Endometrium (tissue), 2 donors: ENCODE measurements around the gene RORC.

Source experiments
- FAIRE-seq: peaks from 2 replicates; lab custom pipeline; 2012; peaks lifted over from hg19 to GRCh38; lab: Jason Lieb, UNC
- donor health status: control.
- donor health status: control.

Gene RORC

DNA sequence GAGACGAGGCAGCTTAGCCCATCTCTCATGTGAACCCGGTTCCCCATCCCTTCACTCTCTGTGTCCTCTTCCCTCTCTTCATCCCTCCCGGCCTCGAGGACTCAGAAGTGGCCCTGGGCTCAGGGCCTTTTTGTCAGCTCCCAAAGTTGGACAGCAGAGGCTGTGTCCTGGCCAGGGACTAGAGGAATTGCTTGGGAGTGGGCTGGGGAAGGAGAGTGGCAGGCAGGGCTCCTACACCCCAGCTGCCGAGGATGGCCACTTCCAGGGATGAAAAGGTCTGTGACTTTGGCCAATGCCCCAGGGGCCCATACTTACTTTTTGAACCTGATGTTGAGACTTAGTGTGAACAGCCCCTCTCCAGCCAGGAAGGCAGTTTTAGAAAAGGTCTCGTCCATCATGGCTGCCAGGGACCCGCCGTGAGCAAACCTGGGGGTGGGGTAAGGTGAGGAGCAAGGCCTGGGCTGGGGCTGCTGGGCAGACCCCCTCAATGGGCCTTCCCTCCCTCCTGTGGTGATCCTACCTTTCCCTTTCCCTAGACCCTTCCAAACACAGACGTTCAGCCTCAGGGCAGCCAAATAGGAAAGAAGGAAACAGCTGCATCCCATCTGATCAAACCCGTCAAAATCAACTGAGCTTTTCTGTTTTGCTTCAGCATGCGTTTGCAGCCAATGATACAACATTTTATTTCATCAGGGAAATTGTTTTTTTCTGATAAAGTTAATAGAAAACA, 16.4 kb upstream of the RORC start:
- no peak for FAIRE-seq

- FAIRE-seq: no peak
Observed at GRCh38 chr1:151846686-151847237, 15.2 kb upstream of the RORC start.

DNA sequence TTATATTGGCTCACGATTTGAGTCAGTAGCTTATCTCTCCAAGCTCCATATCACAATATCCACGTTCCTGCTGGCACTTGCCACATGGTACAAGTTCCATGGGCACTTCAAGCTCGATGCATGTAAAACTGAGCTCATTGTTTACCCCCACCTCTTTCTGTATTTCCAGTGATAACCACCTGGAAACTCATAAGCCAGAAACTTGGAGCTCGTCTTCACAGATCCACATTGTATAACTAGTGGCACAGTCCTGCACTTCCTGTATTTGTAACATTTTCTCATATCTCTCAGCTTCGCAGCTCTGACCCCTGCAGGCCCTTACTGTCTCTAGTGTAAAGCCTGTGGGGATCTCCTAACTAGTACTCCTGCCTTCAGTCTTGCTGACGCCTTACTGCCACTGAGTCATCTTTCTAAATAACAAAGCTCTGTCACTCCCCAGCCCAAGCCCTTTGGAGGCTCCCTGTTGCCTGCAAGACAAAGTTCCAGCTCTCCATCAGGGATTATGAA, 14.5 kb upstream of the RORC start:
- FAIRE-seq: no peak

DNA sequence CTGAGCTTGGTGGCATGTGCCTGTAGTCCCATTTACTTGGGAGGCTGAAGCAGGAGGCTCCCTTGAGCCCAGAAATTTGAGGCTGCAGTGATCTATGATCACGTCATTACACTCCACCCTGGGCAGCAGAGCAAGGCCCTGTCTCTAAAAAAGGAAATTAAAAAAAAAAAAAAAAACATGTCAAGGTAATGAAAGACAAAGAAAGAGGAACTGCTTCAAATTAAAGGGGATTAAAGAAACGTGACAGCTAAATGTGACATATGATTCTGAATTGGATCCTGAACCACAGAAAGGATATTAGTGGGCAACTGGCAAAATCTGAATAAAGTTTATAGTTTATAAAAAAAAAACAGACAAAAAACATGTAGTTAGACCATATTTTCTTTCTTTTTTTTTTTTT, 11.8 kb upstream of the RORC start:
- FAIRE-seq: no peak

- no peak for FAIRE-seq
Observed at GRCh38 chr1:151841141-151841540, 9.5 kb upstream of the RORC start.

DNA sequence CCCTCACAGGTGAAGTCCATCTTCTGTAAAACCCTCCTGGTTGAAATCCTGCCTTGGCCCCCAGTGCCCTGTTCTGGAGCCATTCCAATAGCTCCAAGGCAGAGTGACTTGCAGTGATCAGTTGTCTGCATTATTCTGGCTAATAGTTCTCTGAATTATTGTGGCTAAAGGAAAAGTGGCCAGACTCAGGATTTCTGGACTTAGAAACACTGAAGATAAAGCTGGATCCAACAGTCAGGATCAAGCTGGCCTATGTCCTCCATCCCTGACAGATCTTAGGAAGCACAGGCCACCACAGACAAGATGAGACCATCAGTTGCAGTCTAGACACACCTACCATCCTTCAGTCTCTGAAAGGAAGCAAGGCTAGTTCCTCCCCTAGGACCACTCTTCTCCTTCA, 8.8 kb upstream of the RORC start:
- no peak for FAIRE-seq

- no peak for FAIRE-seq
Observed at GRCh38 chr1:151839457-151840403, 8.1 kb upstream of the RORC start, which contains the start of gene C2CD4D. Gene C2CD4D (minus strand): TSS chr1:151839820. CDS start chr1:151838989, 831 bp downstream.

DNA sequence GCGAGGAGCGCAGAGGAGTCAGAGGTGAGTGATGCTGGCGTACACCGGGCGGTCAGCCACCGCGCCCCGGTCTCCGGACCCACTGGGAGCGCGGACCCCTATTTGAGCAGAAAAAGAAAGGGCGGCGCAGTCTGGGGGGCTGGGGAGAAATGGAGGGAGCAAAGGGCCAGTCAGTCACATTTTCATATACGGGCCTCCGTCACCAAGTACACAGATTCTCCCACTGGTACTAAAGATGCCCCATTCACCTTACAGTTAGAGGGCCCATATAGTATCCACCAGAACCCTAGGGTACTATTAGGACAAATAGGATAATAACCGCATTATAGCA, 7.4 kb upstream of the RORC start:
- no peak for FAIRE-seq

DNA sequence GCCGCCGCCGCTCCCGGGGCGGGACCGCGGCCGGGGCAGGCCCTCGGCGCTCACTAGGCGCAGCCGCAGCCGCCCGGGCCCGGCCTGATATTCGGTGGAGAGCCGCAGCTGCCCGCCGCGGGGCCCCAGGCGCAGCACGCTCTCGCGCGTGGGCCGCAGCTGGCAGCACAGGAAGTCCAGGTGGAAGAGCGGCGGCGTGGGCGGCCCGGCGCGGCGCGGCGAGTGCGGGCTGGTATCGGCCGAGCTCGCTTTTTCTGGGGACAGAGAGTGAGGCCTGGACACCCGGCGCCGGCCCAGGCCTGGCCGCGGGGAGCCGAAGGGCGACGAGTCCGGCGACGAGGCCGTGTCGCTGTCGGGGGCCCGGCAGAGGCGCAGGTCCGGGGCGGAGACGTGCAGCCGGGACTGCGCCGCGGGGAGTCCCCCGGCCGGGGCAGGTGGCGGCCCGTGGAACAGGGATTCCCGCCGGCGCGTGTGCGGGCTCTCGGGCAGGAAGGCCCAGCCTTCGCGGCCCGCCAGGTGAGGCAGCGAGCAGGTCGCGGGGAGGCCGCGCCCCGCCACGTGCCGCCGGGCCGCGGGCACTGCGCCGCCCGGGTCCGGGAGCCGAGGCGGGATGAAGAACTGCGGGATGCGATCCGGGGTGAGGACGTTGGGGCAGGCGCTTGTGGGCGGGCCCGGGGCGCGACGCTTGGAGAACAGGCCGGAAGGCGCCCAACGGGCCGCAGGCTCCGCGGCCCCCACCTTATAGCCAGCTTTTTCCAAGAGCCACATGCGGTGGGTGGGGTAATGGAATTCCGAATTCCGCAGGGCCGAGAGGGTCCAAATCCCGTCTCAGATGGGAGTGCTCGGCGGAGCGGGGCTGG, 6.8 kb upstream of the RORC start:
- FAIRE-seq: no peak

DNA sequence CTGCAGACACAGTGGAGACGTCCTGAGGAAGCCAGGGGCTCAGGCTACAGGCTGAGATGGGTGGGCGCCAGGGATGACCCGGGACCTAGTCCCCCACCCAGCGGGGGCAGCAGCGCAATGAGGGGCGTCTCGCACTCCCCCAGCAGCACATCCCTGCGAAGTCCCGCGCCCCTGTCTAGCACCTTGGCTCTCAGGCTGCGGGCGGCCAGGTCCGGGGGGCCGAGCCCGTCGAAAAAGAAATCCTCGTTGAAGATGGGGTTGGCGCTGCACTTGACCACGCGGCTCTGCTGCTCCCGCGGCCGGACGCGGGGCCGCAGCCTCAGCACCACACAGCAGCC, 6.3 kb upstream of the RORC start:
- FAIRE-seq: no peak

GRCh38 chr1:151837197-151837596, 5.6 kb upstream of the RORC start:
- no peak for FAIRE-seq

GRCh38 chr1:151835596-151835995, 4.0 kb upstream of the RORC start:
- no peak for FAIRE-seq

- FAIRE-seq: no peak
Observed at GRCh38 chr1:151834239-151834638, 2.6 kb upstream of the RORC start.

DNA sequence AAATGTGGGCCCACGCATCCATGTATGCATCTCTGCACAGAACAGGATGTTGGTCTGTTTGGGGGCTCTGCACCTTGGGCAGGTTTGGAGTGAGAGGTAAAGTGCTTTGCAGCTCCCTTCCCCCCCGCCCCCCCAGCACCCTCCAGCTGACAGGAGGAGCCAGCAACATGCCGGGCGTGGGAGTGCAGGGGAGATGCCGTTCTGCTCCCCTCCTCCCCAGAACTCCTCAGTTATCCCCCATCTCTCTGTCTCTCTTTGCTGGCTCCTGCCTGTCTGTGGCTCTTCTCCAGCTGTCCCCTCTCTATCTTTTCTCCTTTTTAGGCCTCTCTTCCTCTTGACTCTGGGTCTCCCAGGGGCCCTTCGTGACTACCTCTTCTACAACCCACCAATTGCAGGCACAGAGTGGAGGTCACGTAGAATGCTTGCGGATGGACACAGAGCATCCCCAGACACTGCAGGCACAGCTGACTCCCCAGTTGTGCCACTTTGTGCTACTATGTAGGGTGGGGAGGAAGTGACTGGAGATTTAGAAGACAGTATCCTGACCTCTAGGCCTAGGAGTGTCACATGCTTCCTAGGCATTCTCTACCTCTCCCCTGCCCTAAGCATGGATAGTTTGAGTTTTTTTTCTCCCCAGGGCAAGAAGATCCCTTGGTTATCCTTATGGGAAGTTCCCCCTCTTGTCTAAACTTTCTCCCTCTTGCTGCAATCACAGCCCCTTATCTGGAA, 1.7 kb upstream of the RORC start:
- FAIRE-seq: no peak

DNA sequence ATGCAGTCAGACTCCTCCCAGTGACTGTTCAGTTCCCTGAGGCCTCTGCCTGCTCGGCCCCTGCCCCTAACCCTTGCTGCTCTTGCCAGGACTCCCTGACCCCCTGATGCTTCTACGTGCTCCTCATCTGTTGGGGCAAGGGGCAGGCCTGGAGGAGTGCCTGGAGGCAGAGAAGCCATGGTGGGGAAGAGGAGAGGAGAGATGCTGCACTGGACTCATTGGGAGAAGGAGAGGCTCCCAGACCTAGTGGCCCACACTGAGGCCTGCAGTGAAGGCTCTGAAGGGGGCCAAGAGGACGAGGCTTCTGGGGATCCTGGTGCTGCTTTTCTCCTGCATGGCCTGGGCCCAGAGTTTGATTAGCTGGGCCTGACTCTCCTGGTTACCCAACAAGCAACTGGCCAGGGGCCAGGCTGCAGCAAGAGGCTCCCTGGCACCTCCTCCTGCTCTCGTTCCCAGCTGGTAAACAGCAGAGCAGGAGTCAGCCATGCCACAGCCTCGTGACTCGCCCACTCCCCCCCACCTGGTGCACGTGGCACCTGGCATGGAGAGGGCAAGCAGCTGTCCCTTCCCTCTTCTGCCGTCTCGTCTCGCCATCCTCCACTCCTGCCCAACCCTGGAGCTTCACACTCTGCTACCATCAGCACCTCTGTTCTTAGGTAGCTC, 847 bp upstream of the RORC start:
- no peak for FAIRE-seq

GRCh38 chr1:151831256-151831591, 378 bp downstream of the RORC start:
- FAIRE-seq: no peak

- no peak for FAIRE-seq
Observed at GRCh38 chr1:151830055-151830454, 1.5 kb downstream of the RORC start.

- FAIRE-seq: no peak
Observed at GRCh38 chr1:151829352-151830046, 2.1 kb downstream of the RORC start.

GRCh38 chr1:151828921-151829320, 2.7 kb downstream of the RORC start:
- FAIRE-seq: no peak

DNA sequence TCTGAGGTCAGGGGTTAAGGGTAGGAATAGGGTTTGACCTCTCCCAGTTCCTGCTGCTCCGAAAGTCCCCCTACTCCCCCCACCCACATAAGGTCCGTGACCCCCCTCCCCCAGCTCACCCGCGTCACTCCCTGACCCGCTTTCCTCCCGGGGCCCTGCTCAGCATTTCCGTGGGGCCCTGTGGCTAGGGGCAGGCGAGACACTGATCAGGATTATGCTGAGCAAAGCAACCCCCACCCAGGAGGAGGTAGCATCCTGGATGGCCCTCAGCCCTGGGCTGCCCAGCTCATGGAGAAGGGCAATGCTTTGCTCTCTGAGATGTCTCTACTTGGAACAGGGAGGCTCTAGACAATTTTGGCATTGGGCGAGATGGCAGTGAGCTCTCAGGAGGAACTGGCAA, 3.7 kb downstream of the RORC start:
- no peak for FAIRE-seq
